Activated T-helper 1 cell treated with Interleukin-2 at 50 U/mL for 16 hours (primary cell): ENCODE measurements around the gene VPS8.

Experiments used
- DNase-seq: peaks from one replicate; pipeline ENCODE4 v3.0.0-alpha.2; 2020; ENCODE audit warnings: low read depth

The VPS8 gene

DNA sequence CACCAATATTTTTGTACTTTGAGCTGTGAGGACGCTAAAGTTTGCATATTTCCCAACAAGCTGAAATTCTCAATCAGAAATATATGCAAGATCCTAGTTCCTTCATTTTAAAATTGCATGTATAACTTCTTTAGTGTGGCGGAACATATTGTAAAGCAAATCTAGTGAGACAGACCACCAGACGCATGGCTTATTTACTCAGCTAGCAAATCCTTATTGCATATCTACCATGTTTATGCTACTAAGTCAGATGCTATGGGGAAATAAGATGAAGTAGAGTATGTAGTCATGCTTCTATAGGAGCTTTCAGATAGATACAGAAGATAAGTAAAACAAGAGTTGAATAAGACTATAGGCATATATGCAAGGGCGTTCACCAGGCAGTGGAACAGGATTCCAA lies 278.8 kb downstream of the VPS8 start:
- DNase-seq = no peak

DNA sequence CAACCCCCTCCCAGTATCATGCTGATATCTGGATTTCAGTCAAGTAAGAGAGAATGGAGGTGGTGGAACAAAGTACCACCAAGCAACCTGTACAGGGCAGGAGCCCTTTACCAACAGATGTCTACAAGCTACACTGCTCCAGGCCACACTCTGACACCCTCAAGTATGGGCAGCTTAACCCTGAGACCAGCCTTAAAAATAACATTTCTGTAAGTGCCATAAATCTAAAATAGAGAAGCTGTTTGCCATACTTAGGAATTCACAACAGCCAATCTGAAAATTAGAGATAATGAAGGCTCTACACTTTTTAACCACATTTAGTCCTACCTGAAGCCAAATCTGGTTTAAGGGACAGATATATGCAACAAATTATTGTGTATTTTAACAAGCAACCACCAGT lies 281.1 kb downstream of the VPS8 start:
- DNase-seq = no peak

- DNase-seq = no peak
Observed at GRCh38 chr3:185094697-185095096, 282.7 kb downstream of the VPS8 start.
